ENCODE data around the gene VIPR1.

DNA sequence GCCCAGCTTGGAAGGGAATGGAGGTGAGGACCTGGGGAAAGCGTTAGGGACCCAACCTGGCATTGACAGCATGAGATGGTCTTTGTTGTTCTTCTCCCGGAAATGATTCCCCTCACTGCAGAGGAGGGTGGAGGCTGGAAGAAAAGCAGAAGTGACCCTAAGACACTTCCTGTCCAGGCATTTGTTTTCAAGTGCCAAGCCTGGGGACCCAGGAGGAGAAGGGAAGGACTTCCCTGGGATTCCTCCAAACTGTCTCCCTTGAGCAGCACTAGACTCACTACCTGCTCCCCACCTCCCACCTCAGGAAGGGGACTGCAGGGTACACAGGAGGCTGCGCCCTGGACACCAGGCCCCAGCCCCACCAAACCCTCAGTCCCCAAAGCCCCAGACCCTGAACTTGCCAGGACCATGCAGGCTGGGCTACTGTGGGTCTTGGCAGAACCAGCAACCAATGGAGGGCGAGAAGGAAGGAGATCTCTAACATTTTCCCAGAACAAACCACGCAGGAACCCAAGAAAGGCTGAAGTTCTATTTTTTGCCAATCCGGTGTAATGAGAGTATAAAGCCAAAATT lies 9.8 kb upstream of the VIPR1 start:
- TF ChIP-seq EZH2 (IDR thresholded peaks at IDR 0.05) = no peak
- TF ChIP-seq POLR2AphosphoS5 (IDR thresholded peaks at IDR 0.05; ENCODE audit: borderline replicate concordance, low read depth, low read length) = no peak
- no peak for TF ChIP-seq FOXP2 (optimal IDR thresholded peaks at IDR 0.05; ENCODE audit: control extremely low read depth, extremely low read length, insufficient read depth)

All from SK-N-MC (cell line).